CD4-positive, alpha-beta T cell (primary cell): ENCODE data around the gene LRRIQ1. TPM values are rescaled to one million over a fixed set of nuclear protein-coding genes. Genes with fewer than 3 reads are reported as not detected.
A peak's percentile ranks its signal among the peaks of the same experiment; 100 is the strongest.

Experiments
- ATAC-seq: fragments of 200-7000 bp; cut with Tn5 transposase; one replicate; pipeline ENCODE4 v1.10.0; 2022; ENCODE audit warnings: mild to moderate bottlenecking; ENCODE audit not compliant: poor library complexity
- CTCF ChIA-PET: fragments of 350-600 bp; sonication (Branson Sonifier 250); formaldehyde crosslinking; loops from one replicate; lab custom pipeline; 2021; ENCODE audit warnings: antibody characterized with exemption, inconsistent platforms; lab: Charles Lee
- POLR2A ChIA-PET: fragments of 350-600 bp; sonication (Branson Sonifier 250); formaldehyde crosslinking; loops from one replicate; lab custom pipeline; 2021; ENCODE audit warnings: antibody characterized with exemption, inconsistent platforms; lab: Charles Lee
- DNase-seq, 14 experiments: peaks; one replicate each; pipeline ENCODE4 v3.0.0-alpha.2; 2013 to 2020; ENCODE audit warnings: mixed read lengths in 2 of 14
- H3K27ac ChIP-seq, 2 donors: one replicate each; pipeline versions ENCODE4 v1.5.1 to v1.7.0; 2013; ENCODE audit warnings: low read length in 2 of 2, low read depth in 1 of 2, mild to moderate bottlenecking in 1 of 2
- H3K27me3 ChIP-seq, 2 experiments: 1 replicate in 1 of 2; 2 replicates in 1 of 2; pipeline versions ENCODE4 v1.6.1 to v1.7.0; 2013; ENCODE audit warnings: low read length in 2 of 2, control low read depth in 1 of 2, mild to moderate bottlenecking in 1 of 2, moderate library complexity in 1 of 2; ENCODE audit not compliant: insufficient read depth in 2 of 2, control insufficient read depth in 1 of 2
- H3K36me3 ChIP-seq: one replicate; pipeline ENCODE4 v1.6.1; 2013; ENCODE audit warnings: low read length, control low read depth; ENCODE audit not compliant: insufficient read depth
- H3K4me1 ChIP-seq: one replicate; pipeline ENCODE4 v1.6.1; 2013; ENCODE audit warnings: low read length, control low read depth; ENCODE audit not compliant: insufficient read depth
- H3K4me3 ChIP-seq: one replicate; pipeline ENCODE4 v1.5.1; 2013; ENCODE audit warnings: mild to moderate bottlenecking, low read length, moderate library complexity
- H3K9me3 ChIP-seq, 2 experiments: 1 replicate in 1 of 2; 2 replicates in 1 of 2; pipeline versions ENCODE4 v1.6.1 to v1.7.0; 2013; ENCODE audit warnings: low read length in 2 of 2, mild to moderate bottlenecking in 2 of 2, control low read depth in 1 of 2, moderate library complexity in 1 of 2; ENCODE audit not compliant: control insufficient read depth in 1 of 2, insufficient read depth in 1 of 2
- H3K27ac Mint-ChIP-seq: one replicate; pipeline ENCODE4 v1.8.0; 2020; ENCODE audit warnings: mixed read lengths
- H3K27me3 Mint-ChIP-seq: one replicate; pipeline ENCODE4 v1.8.0; 2021; ENCODE audit warnings: mixed read lengths
- H3K36me3 Mint-ChIP-seq: one replicate; pipeline ENCODE4 v1.8.0; 2021; ENCODE audit warnings: low read depth, mixed read lengths
- H3K4me1 Mint-ChIP-seq: one replicate; pipeline ENCODE4 v1.8.0; 2021; ENCODE audit warnings: low read depth, mixed read lengths
- H3K4me3 Mint-ChIP-seq: one replicate; pipeline ENCODE4 v1.8.0; 2020; ENCODE audit warnings: mild to moderate bottlenecking, mixed read lengths
- H3K9me3 Mint-ChIP-seq: one replicate; pipeline ENCODE4 v1.8.0; 2020; ENCODE audit warnings: mixed read lengths
- CTCF ChIP-seq: fragments of 200-600 bp; IDR thresholded peaks from one replicate; pipeline ENCODE4 v1.8.0; 2022; ENCODE audit warnings: antibody characterized with exemption, mild to moderate bottlenecking
- intact Hi-C, 2 experiments: fragments of 100-400 bp; cut with DNase I in 1 of 2; cut with micrococcal nuclease in 1 of 2; formaldehyde crosslinking; loops; one replicate each; pipeline versions ENCODE4 v1.15.1 to v1.9.0; 2023 to 2025; cut with DNase I, micrococcal nuclease
- total RNA-seq, 174 experiments: library from RNA in 2 of 174; stranded (reverse) in 2 of 174; gene quantifications; one replicate each; pipeline ENCODE4 v1.2.3 and lab custom pipeline; 2021 to 2026

Gene LRRIQ1
- total RNA-seq, 2 experiments from 2014 or later, result not detected

GRCh38 chr12:85076688-85077430 lies 40.7 kb downstream of the LRRIQ1 start:
- ATAC-seq (no peak), DNase-seq (peak in 2 of 14 experiments; percentile 1)
- intact Hi-C loops, result no loop called here

GRCh38 chr12:85085066-85085465 lies 48.9 kb downstream of the LRRIQ1 start:
- H3K4me3 Mint-ChIP-seq, result no peak overlapping the region
- ATAC-seq (no peak), DNase-seq (no peak)
- Histone ChIP-seq H3K27me3 (no peaks in the 10 kb centered on the region), H3K36me3 (no peaks in the 10 kb centered on the region), H3K27ac (no peak overlapping the region), H3K9me3 (peaks cover 0 to 3% of the 10 kb centered on the region in 2 experiments), H3K4me3 (no peak overlapping the region), H3K4me1 (no peaks in the 10 kb centered on the region)
- ChIA-PET CTCF (no interaction called here), POLR2A (no interaction called here)
- H3K4me1 Mint-ChIP-seq, result no peaks in the 10 kb centered on the region
- H3K36me3 Mint-ChIP-seq, result no peaks in the 10 kb centered on the region
- no peak overlapping the region for H3K27ac Mint-ChIP-seq
- no peaks in the 10 kb centered on the region for H3K27me3 Mint-ChIP-seq
- no peak for TF ChIP-seq CTCF
- intact Hi-C loops, result no loop called here
- H3K9me3 Mint-ChIP-seq, result no peaks in the 10 kb centered on the region

More at GRCh38 chr12:85076688-85077430, 40.7 kb downstream of the LRRIQ1 start:
- Histone ChIP-seq H3K9me3 (no peaks in the 10 kb centered on the region), H3K4me1 (no peaks in the 10 kb centered on the region), H3K27ac (no peak overlapping the region), H3K4me3 (no peak overlapping the region), H3K27me3 (no peaks in the 10 kb centered on the region), H3K36me3 (no peaks in the 10 kb centered on the region)
- POLR2A ChIA-PET, result no interaction called here
- no peaks in the 10 kb centered on the region for H3K4me1 Mint-ChIP-seq
- H3K27me3 Mint-ChIP-seq, result no peaks in the 10 kb centered on the region
- H3K9me3 Mint-ChIP-seq, result no peaks in the 10 kb centered on the region
- no peak for TF ChIP-seq CTCF
- no peaks in the 10 kb centered on the region for H3K36me3 Mint-ChIP-seq
- CTCF ChIA-PET, result no interaction called here
- H3K27ac Mint-ChIP-seq, result no peak overlapping the region
- H3K4me3 Mint-ChIP-seq, result no peak overlapping the region

- ATAC-seq (no peak), DNase-seq (no peak)
- H3K4me3 Mint-ChIP-seq, result no peak overlapping the region
- no peaks in the 10 kb centered on the region for H3K4me1 Mint-ChIP-seq
- no peaks in the 10 kb centered on the region for H3K9me3 Mint-ChIP-seq
- H3K27me3 Mint-ChIP-seq, result no peaks in the 10 kb centered on the region
- Histone ChIP-seq H3K4me3 (no peak overlapping the region), H3K36me3 (no peaks in the 10 kb centered on the region), H3K27me3 (no peaks in the 10 kb centered on the region), H3K9me3 (peaks cover 0 to 3% of the 10 kb centered on the region in 2 experiments), H3K27ac (no peak overlapping the region), H3K4me1 (no peaks in the 10 kb centered on the region)
- H3K27ac Mint-ChIP-seq, result no peak overlapping the region
- H3K36me3 Mint-ChIP-seq, result no peaks in the 10 kb centered on the region
- POLR2A ChIA-PET, result no interaction called here
- intact Hi-C loops, result no loop called here
- CTCF ChIA-PET, result no interaction called here
- no peak for TF ChIP-seq CTCF
These were observed 53.6 kb downstream of the LRRIQ1 start for GRCh38 chr12:85089792-85090191.
